WI38 (cell line): ENCODE results near the gene MEGF10.
"Not testable (repeated sequence)": the region's sequence is repeated elsewhere in the genome, so short reads cannot be mapped to it uniquely, and the experiment has no call there.

Source experiments
- H3K4me3 ChIP-seq: 2 replicates; pipeline ENCODE4 v1.5.1; 2011; ENCODE audit warnings: low read depth, mild to moderate bottlenecking, control low read depth, low read length
- CTCF ChIP-seq: IDR thresholded peaks from 2 replicates; pipeline ENCODE4 v1.5.1; 2012; ENCODE audit warnings: low read depth, mild to moderate bottlenecking, control low read depth, low read length

Gene MEGF10

DNA sequence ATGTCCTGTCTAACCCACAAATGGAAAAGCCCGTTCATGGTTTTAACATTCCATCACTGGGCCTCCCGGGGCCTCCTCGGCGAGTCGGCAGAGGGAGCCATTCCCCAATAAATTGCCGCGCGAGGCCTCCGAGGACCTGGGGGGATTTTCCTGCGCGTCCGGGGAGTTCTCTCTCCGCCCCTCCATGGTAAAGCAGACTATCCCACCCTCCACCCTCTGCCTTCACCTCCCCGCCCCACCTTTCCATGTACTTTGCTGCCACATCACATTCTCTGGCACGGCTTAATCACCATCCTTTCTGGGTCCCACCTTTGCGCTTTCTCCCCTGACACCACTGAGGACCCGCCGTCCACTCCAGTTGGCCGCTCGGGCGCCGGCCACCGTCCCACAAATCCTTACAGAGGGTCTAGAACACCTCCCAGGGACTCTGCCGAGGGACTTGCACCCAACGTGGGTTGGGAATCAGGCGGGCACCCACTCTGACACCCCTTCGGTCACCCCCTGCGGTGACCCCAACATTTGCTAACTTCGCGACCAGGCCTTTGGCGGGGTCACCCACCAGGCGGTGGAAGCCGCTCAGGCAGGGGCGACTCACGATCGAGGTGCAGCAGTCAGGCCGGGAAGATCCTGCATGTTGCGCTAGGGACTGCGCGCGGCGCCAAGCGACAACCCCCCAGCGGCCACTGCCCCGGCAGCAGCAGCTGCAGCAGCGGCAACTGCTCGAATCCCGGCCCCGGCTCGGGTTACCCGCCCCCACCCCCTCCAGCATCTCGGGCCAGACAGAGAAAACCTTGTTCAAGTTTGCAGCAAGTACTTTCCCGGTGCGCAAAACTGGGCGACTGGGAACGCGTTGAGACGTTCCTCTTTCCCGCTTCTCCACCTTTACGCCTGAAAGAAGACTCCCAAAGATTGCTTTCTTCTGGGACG is at the start of gene MEGF10:
MEGF10 (plus strand) TSS at position 778 of the 927 bp plus-strand sequence. CDS start 40,513 bp downstream, outside the sequence.
- H3K4me3 ChIP-seq: peak within 1 kb of the TSS; percentile 14; the same call in 1 of the 2 replicates
- TF ChIP-seq CTCF: peak; percentile 70

- TF ChIP-seq CTCF: no peak
- no peak overlapping the region for H3K4me3 ChIP-seq
These were observed 47.6 kb upstream of the MEGF10 start for GRCh38 chr5:127243011-127243410.

DNA sequence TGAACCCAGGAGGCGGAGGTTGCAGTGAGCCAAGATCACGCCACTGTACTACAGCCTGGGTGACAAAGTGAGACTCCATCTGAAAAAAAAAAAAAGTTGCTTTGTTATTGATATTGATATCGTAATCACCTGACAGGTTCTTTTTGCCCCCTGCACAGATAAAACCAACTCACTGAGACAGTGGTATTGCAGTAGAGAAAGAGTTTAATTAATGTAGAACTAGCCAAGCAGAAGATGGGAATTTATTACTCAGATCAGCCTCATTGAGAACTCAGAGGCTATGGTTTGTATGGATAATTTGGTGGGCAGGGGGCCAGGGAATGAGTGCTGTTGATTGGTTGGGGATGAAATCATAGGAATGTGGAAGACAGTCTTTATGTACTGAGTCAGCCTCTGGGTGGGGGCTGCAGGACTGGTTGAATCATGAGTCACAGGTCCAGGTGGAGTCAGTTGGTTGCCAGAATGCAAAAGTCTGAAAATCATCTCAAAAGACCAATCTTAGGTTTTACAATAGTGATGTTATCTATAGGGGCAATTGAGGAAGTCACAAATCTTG is 35.8 kb upstream of the MEGF10 start:
- TF ChIP-seq CTCF: no peak
- H3K4me3 ChIP-seq: no peak overlapping the region

DNA sequence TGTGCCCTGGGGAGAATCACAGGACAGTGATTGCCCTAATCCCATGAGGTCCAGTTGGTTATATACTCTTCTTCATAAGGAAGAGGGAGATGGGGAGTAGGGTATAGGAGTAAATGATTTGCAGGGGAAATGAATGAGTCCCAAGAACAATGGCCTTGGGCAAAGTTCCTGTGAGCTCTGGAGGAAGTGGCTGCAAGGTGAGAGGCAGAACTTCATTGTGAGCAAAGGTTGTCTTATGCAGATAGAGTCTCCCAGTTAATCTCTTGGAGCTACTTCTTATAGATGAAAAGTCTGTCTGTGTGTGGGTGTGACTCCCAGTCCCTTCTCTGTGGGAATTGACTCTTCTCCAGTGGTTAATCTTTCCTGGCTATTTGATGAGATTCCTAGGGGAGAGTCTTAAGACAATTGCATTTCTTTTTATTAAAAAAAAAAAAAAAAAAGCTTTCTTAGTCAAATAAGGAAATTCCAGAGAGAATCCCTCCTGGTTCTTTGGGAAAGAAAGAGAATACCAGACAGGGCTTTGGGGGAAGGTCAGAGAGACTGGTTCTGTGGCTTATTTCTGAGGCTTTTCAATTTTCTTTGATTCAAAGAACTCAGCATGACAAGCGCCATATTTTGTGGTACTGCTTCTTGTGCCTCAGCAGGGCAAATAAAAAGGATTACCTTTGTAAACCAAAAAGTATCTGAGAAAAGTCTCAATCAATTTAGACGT is 33.6 kb upstream of the MEGF10 start:
- H3K4me3 ChIP-seq: no peak overlapping the region
- no peak for TF ChIP-seq CTCF

- H3K4me3 ChIP-seq: no peak overlapping the region
- TF ChIP-seq CTCF: no peak
These were observed 29.9 kb upstream of the MEGF10 start for GRCh38 chr5:127260686-127261085.

- H3K4me3 ChIP-seq: not testable (repeated sequence)
These were observed 25.1 kb upstream of the MEGF10 start for GRCh38 chr5:127265473-127265872.

DNA sequence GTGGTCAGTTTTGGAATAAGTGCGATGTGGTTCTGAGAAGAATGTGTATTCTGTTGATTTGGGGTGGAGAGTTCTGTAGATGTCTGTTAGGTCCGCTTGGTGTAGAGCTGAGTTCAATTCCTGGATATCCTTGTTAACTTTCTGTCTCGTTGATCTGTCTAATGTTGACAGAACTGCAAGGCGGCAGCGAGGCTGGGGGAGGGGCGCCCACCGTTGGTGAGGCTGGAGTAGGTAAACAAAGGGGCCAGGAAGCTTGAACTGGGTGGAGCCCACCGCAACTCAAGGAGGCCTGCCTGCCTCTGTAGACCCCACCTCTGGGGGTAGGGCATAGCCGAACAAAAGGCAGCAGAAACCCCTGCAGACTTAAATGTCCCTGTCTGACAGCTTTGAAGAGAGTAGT is 22.3 kb upstream of the MEGF10 start:
- H3K4me3 ChIP-seq: not testable (repeated sequence)

- not testable (repeated sequence) for H3K4me3 ChIP-seq
These were observed 19.9 kb upstream of the MEGF10 start for GRCh38 chr5:127270713-127271112.
